HCT116 (cell line): ENCODE results near the gene SNX15. TPM values are rescaled to one million over a fixed set of nuclear protein-coding genes. Genes with fewer than 3 reads are reported as not detected.

Experiments used
- ATAC-seq: fragments of 200-7000 bp; cut with Tn5 transposase; 2 replicates; pipeline ENCODE4 v1.9.1; 2020; ENCODE audit warnings: mild to moderate bottlenecking, moderate library complexity
- BruUV-seq: library from RNA; stranded (reverse); fragments of 400-500 nt; replicated peaks from 2 replicates; lab custom pipeline; 2021; lab: Mats Ljungman, UMichigan
- CTCF ChIA-PET: fragments of 300-600 bp; sonication (Branson Sonifier 250); formaldehyde crosslinking; loops from one replicate; lab custom pipeline; 2021; ENCODE audit warnings: antibody characterized with exemption; lab: Charles Lee
- POLR2A ChIA-PET: fragments of 300-600, 350-600 bp; sonication (Branson Sonifier 250); formaldehyde crosslinking; loops from one replicate; lab custom pipeline; 2021; ENCODE audit warnings: antibody characterized with exemption; lab: Charles Lee
- RAD21 ChIA-PET, 2 experiments: fragments of 300-600 bp; sonication (Branson Sonifier 250); formaldehyde crosslinking; loops; one replicate each; lab custom pipeline; 2023; ENCODE audit warnings: low total read pairs in 2 of 2; ENCODE audit not compliant: uncharacterized antibody in 2 of 2, unreplicated experiment in 2 of 2, low non-redundant PET in 1 of 2; lab: Charles Lee
- DNase-seq: peaks from one replicate; pipeline ENCODE4 v3.0.0-alpha.2; 2010; ENCODE audit warnings: low read depth, low spot score
- H2AFZ ChIP-seq: fragments of 200-600 bp; shearing (Covaris generic), sonication (generic); 2 replicates; pipeline ENCODE4 v1.6.1; 2017; ENCODE audit warnings: low read depth, mixed run types, mixed read lengths, antibody characterized with exemption, low read length; ENCODE audit not compliant: poor library complexity, severe bottlenecking
- H3K27ac ChIP-seq: 2 replicates; pipeline ENCODE4 v1.5.1; 2012; ENCODE audit warnings: low read depth, low read length
- H3K27me3 ChIP-seq: fragments of 200-600 bp; sonication (generic); 2 replicates; pipeline ENCODE4 v1.6.1; 2016; ENCODE audit warnings: mixed run types, low read length, mixed read lengths; ENCODE audit not compliant: insufficient read depth
- H3K36me3 ChIP-seq, 2 experiments: fragments of 200-500 bp in 1 of 2; fragments of 200-600 bp in 1 of 2; sonication (Bioruptor generic) in 1 of 2; sonication (generic) in 1 of 2; 2 replicates each; pipeline versions ENCODE4 v1.5.1 to v1.6.1; 2014 to 2016; ENCODE audit warnings: low read length in 2 of 2, inconsistent platforms in 1 of 2, mixed read lengths in 1 of 2, mixed run types in 1 of 2; ENCODE audit not compliant: insufficient read depth in 2 of 2, control insufficient read depth in 1 of 2
- H3K4me1 ChIP-seq, 2 experiments: fragments of 200-600 bp in 1 of 2; sonication (generic) in 1 of 2; 2 replicates each; pipeline versions ENCODE4 v1.5.1 to v1.6.1; 2012 to 2017; ENCODE audit warnings: low read length in 2 of 2, inconsistent platforms in 1 of 2, mild to moderate bottlenecking in 1 of 2, mixed read lengths in 1 of 2, mixed run types in 1 of 2, moderate library complexity in 1 of 2; ENCODE audit not compliant: insufficient read depth in 2 of 2, control insufficient read depth in 1 of 2
- H3K4me2 ChIP-seq: fragments of 200-600 bp; sonication (generic); 2 replicates; pipeline ENCODE4 v1.6.1; 2017; ENCODE audit warnings: mixed run types, low read length, mixed read lengths
- H3K4me3 ChIP-seq, 2 experiments: fragments of 200-600 bp in 1 of 2; sonication (generic) in 1 of 2; replicated peaks in 1 of 2; 2 replicates each; pipeline ENCODE4 v1.5.1; 2011 to 2016; ENCODE audit warnings: low read length in 2 of 2, control low read depth in 1 of 2, low read depth in 1 of 2, mild to moderate bottlenecking in 1 of 2, mixed read lengths in 1 of 2, mixed run types in 1 of 2
- H3K79me2 ChIP-seq: fragments of 200-600 bp; sonication (generic); 2 replicates; pipeline ENCODE4 v1.6.1; 2017; ENCODE audit warnings: mild to moderate bottlenecking, mixed run types, low read length, moderate library complexity, mixed read lengths; ENCODE audit not compliant: insufficient read depth
- H3K9ac ChIP-seq: fragments of 200-600 bp; sonication (generic); 2 replicates; pipeline ENCODE4 v1.6.1; 2016; ENCODE audit warnings: low read length, mixed read lengths
- H3K9me2 ChIP-seq: fragments of 200-600 bp; sonication (generic), shearing (Covaris generic); 2 replicates; pipeline ENCODE4 v1.6.1; 2017; ENCODE audit warnings: mixed run types, mild to moderate bottlenecking, moderate library complexity; ENCODE audit not compliant: insufficient read depth
- H3K9me3 ChIP-seq, 2 experiments: fragments of 200-500 bp in 1 of 2; fragments of 200-600 bp in 1 of 2; sonication (Bioruptor generic) in 1 of 2; sonication (generic) in 1 of 2; 2 replicates each; pipeline ENCODE4 v1.6.1; 2014 to 2017; ENCODE audit warnings: low read length in 2 of 2, mixed read lengths in 2 of 2, inconsistent platforms in 1 of 2, low read depth in 1 of 2, mild to moderate bottlenecking in 1 of 2, mixed run types in 1 of 2, moderate library complexity in 1 of 2; ENCODE audit not compliant: control insufficient read depth in 1 of 2, insufficient read depth in 1 of 2
- H4K20me1 ChIP-seq: fragments of 200-600 bp; sonication (generic), shearing (Covaris generic); 2 replicates; pipeline ENCODE4 v1.6.1; 2017; ENCODE audit warnings: mixed run types, mild to moderate bottlenecking, moderate library complexity; ENCODE audit not compliant: insufficient read depth
- CBX3 ChIP-seq: IDR thresholded peaks from 2 replicates; pipeline ENCODE4 v1.6.1; 2012; ENCODE audit warnings: low read depth
- CEBPB ChIP-seq: IDR thresholded peaks from 2 replicates; pipeline ENCODE4 v1.6.1; 2012; ENCODE audit warnings: low read depth
- EGR1 ChIP-seq: IDR thresholded peaks from 2 replicates; pipeline ENCODE4 v1.6.1; 2012; ENCODE audit warnings: low read depth
- EZH2 ChIP-seq: fragments of 200-600 bp; sonication (generic); IDR thresholded peaks from 2 replicates; pipeline ENCODE4 v1.6.1; 2017; ENCODE audit warnings: antibody characterized with exemption, mixed run types
- EZH2phosphoT487 ChIP-seq: fragments of 200-600 bp; IDR thresholded peaks from 2 replicates; pipeline ENCODE4 v1.6.1; 2018; ENCODE audit warnings: antibody characterized with exemption, borderline replicate concordance
- FOSL1 ChIP-seq: IDR thresholded peaks from 2 replicates; pipeline ENCODE4 v1.6.1; 2012; ENCODE audit warnings: low read depth
- JUND ChIP-seq: IDR thresholded peaks from 2 replicates; pipeline ENCODE4 v1.6.1; 2012
- POLR2A ChIP-seq: IDR thresholded peaks from 2 replicates; pipeline ENCODE4 v1.7.0; 2011; ENCODE audit warnings: borderline replicate concordance; ENCODE audit not compliant: insufficient read depth, insufficient read length; ENCODE audit errors: extremely low read depth
- POLR2AphosphoS5 ChIP-seq: IDR thresholded peaks from 2 replicates; pipeline ENCODE4 v1.6.1; 2011; ENCODE audit warnings: mild to moderate bottlenecking, low read depth, low read length, moderate library complexity
- RAD21 ChIP-seq: IDR thresholded peaks from 2 replicates; pipeline ENCODE4 v1.6.1; 2012; ENCODE audit warnings: low read depth, mild to moderate bottlenecking
- SIN3A ChIP-seq: IDR thresholded peaks from 2 replicates; pipeline ENCODE4 v1.6.1; 2012; ENCODE audit warnings: low read depth
- SP1 ChIP-seq: IDR thresholded peaks from 2 replicates; pipeline ENCODE4 v1.6.1; 2012; ENCODE audit warnings: low read depth
- SRF ChIP-seq: IDR thresholded peaks from 2 replicates; pipeline ENCODE4 v1.6.1; 2012; ENCODE audit warnings: low read depth
- TCF7L2 ChIP-seq: IDR thresholded peaks from 2 replicates; pipeline ENCODE4 v1.7.0; 2011; ENCODE audit warnings: borderline replicate concordance, inconsistent platforms; ENCODE audit not compliant: insufficient read depth, insufficient read length; ENCODE audit errors: extremely low read depth
- YY1 ChIP-seq: IDR thresholded peaks from 2 replicates; pipeline ENCODE4 v1.6.1; 2011; ENCODE audit warnings: low read length, low read depth, moderate library complexity, mild to moderate bottlenecking; ENCODE audit not compliant: insufficient replicate concordance; ENCODE audit errors: extremely low read depth
- ZFX ChIP-seq: fragments of 450-650 bp; IDR thresholded peaks from 2 replicates; pipeline ENCODE4 v1.6.1; 2017
- ZNF274 ChIP-seq: fragments of 200-500 bp; sonication (Bioruptor generic); IDR thresholded peaks from 2 replicates; pipeline ENCODE4 v1.6.1; 2014; ENCODE audit warnings: mild to moderate bottlenecking, low read depth, low read length, inconsistent platforms
- intact Hi-C: fragments of 100-400 bp; cut with micrococcal nuclease; formaldehyde crosslinking; loops from 2 replicates; pipeline ENCODE4 v1.10.0; 2022
- total RNA-seq: library from RNA; stranded (reverse); gene quantifications from one replicate; pipeline ENCODE4 v1.2.1, GENCODE V29; 2021; ENCODE audit not compliant: unreplicated experiment
- TF ChIP-seq, protein P1 (sequence below): IDR thresholded peaks from 2 replicates; pipeline ENCODE4 v1.6.1; 2011; ENCODE audit warnings: mild to moderate bottlenecking, low read length, moderate library complexity; ENCODE audit not compliant: insufficient replicate concordance; ENCODE audit errors: extremely low read depth
- TF ChIP-seq, protein P2 (sequence below), 3 experiments: fragments of 200-600 bp in 1 of 3; sonication (generic) in 1 of 3; IDR thresholded peaks in 2 of 3; conservative IDR thresholded peaks in 1 of 3; 2 replicates each; pipeline ENCODE4 v1.5.1; 2012 to 2017; ENCODE audit warnings: low read depth in 2 of 3, low read length in 2 of 3, antibody characterized with exemption in 1 of 3, borderline replicate concordance in 1 of 3, control low read depth in 1 of 3, mild to moderate bottlenecking in 1 of 3, mixed read lengths in 1 of 3, mixed run types in 1 of 3, moderate library complexity in 1 of 3; ENCODE audit not compliant: insufficient read depth in 1 of 3
- TF ChIP-seq, protein P3 (sequence below): IDR thresholded peaks from 2 replicates; pipeline ENCODE4 v1.6.1; 2012
- TF ChIP-seq, protein P4 (sequence below): IDR thresholded peaks from 2 replicates; pipeline ENCODE4 v1.6.1; 2012

The SNX15 gene
- total RNA-seq, 1 experiment from 2014 or later: 16.8 TPM

DNA sequence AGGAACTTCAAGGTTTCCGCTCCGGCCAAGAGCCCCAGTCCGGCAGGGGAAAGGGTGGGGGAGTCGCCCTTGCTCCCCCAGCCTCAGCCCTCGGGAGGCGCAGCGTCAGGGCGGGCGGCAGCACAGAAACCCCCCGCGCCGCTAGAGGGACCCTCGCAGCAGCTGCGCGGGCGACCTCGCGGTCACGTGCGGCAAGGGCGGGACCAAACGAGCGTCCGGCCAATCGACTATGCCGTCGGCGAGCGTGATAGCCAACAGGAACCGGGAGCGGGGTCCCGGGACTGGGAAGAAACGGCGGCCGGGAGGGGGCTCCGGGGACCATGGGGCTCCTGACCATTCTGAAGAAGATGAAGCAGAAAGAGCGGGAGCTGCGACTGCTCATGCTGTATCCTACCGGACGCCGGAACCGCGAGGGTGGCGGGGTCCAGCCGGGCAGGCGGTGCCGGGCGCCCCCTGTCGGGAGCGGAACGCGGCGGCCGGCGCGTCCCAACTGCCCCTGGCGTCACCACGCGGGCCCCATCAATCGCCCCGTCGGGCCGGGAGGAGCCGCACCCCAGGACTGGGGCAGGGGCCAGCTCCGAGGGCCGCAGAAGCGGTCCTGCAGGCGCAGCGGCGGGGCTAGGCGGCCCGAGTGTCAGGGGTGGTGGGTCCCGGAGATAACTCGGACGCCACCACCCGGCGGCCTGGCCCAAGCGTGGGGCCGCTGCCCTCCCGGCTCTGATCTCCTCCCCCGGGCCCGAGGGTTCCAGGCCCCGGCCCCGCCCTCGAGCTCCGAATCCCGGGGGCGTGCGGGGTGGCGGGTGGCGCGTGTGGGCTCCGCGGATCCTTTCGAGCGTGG is 13.1 kb upstream of the SNX15 start, which contains the start of gene ARL2:
Gene ARL2 (plus strand): TSS at position 273 of the 838 bp plus-strand sequence. CDS start 48 bp downstream, at position 321.
- Histone ChIP-seq H3K9me3 (no peaks in the 10 kb centered on the region), H4K20me1 (no peaks in the 10 kb centered on the region), H2AFZ (no peak within 1 kb of the TSS), H3K27ac (peak within 1 kb of the TSS; percentile 87), H3K79me2 (0 out of 2 replicates have a peak, but pooled peaks cover 5% of the 10 kb centered on the region), H3K27me3 (no peaks in the 10 kb centered on the region), H3K9ac (peak within 1 kb of the TSS; percentile 80), H3K4me1 (peaks cover 15 to 34% of the 10 kb centered on the region in 2 experiments), H3K36me3 (no peaks in the 10 kb centered on the region), H3K9me2 (no peaks in the 10 kb centered on the region), H3K4me3 (peak within 1 kb of the TSS; percentile 71 to 75), H3K4me2 (peak within 1 kb of the TSS; percentile 91)
- DNase-seq (peak; percentile 80), ATAC-seq (peak; percentile 84)
- CTCF ChIA-PET: interaction anchor here (0.8 to 3.0 kb wide), 21 partner anchors 10 to 173 kb away, joined by 3 to 21 read pairs (median 4); partner anchors contain the start of genes BATF2, SAC3D1 and ZNHIT2
- intact Hi-C loops: loop anchor here (1.0 to 10.0 kb wide), 7 partner anchors 13 to 241 kb away; partner anchors contain the start of genes SNX15, VPS51 and ZNHIT2
- RAD21 ChIA-PET: interaction anchor here (0.6 to 1.2 kb wide), 3 partner anchors 90 to 235 kb away, joined by 3 read pairs; partner anchors contain the start of genes PPP2R5B (in 1 of the 2), SF1 (in 1 of the 2) and ZNHIT2 (in 1 of the 2)
- no TSS peak for BruUV-seq
- POLR2A ChIA-PET: interaction anchor here (0.5 to 2.0 kb wide), 6 partner anchors 10 to 1185 kb away, joined by 3 to 9 read pairs (median 4); partner anchors contain the start of genes BATF2 and TM7SF2
- TF ChIP-seq SP1 (peak; percentile 56; the same call in 1 of the 2 replicates), YY1 (no peak), FOSL1 (no peak), RAD21 (peak; percentile 52), EZH2phosphoT487 (no peak), JUND (no peak), EZH2 (no peak), CEBPB (no peak), ZFX (peak; percentile 92), EGR1 (peak; percentile 83), SRF (no peak), POLR2AphosphoS5 (peak; percentile 78), ZNF274 (no peak), SIN3A (peak; percentile 53), POLR2A (no peak), CBX3 (peak; percentile 35; the same call in 1 of the 2 replicates), TCF7L2 (peak; percentile 82)
- TF ChIP-seq, protein P1, sequence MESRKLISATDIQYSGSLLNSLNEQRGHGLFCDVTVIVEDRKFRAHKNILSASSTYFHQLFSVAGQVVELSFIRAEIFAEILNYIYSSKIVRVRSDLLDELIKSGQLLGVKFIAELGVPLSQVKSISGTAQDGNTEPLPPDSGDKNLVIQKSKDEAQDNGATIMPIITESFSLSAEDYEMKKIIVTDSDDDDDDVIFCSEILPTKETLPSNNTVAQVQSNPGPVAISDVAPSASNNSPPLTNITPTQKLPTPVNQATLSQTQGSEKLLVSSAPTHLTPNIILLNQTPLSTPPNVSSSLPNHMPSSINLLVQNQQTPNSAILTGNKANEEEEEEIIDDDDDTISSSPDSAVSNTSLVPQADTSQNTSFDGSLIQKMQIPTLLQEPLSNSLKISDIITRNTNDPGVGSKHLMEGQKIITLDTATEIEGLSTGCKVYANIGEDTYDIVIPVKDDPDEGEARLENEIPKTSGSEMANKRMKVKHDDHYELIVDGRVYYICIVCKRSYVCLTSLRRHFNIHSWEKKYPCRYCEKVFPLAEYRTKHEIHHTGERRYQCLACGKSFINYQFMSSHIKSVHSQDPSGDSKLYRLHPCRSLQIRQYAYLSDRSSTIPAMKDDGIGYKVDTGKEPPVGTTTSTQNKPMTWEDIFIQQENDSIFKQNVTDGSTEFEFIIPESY: no peak
- TF ChIP-seq, protein P2, sequence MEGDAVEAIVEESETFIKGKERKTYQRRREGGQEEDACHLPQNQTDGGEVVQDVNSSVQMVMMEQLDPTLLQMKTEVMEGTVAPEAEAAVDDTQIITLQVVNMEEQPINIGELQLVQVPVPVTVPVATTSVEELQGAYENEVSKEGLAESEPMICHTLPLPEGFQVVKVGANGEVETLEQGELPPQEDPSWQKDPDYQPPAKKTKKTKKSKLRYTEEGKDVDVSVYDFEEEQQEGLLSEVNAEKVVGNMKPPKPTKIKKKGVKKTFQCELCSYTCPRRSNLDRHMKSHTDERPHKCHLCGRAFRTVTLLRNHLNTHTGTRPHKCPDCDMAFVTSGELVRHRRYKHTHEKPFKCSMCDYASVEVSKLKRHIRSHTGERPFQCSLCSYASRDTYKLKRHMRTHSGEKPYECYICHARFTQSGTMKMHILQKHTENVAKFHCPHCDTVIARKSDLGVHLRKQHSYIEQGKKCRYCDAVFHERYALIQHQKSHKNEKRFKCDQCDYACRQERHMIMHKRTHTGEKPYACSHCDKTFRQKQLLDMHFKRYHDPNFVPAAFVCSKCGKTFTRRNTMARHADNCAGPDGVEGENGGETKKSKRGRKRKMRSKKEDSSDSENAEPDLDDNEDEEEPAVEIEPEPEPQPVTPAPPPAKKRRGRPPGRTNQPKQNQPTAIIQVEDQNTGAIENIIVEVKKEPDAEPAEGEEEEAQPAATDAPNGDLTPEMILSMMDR (IDR thresholded peaks at IDR 0.05 in 2 of 3, conservative IDR thresholded peaks at IDR 0.05 in 1 of 3; ENCODE audit: borderline replicate concordance in 1 of 3, insufficient read depth in 1 of 3, low read depth in 2 of 3, low read length in 2 of 3): peak; percentile 64 to 83 (median 67); a peak in 5 of 6 replicates
- TF ChIP-seq, protein P3, sequence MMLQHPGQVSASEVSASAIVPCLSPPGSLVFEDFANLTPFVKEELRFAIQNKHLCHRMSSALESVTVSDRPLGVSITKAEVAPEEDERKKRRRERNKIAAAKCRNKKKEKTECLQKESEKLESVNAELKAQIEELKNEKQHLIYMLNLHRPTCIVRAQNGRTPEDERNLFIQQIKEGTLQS: no peak
- TF ChIP-seq, protein P4, sequence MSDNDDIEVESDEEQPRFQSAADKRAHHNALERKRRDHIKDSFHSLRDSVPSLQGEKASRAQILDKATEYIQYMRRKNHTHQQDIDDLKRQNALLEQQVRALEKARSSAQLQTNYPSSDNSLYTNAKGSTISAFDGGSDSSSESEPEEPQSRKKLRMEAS: peak; percentile 90
